ENCODE data around the gene NMNAT2. TPM values are rescaled to one million over a fixed set of nuclear protein-coding genes. Genes with fewer than 3 reads are reported as not detected.

Gene NMNAT2
- total RNA-seq, 2 donors from 2014 or later: 1.0 to 1.3 TPM

DNA sequence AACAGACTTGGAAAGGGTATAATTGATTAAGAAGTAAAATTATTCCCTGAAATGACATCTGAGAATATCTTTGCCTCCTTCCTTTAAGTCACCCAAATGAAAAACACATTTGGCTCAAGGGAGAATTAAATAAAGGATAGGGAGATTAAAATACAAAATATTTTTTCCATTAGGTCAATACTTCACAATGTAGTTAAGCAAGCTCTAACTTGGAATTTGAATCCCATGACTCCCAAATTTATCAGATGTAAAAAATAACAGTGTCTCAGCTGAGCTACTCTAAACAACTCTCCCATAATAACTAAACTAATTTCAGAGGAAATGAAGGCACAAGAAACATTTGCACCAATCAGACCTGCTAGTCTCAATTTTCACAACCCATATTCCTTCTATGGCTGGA lies 6.5 kb upstream of the NMNAT2 start:
- no peaks in the 10 kb centered on the region for H3K4me1 ChIP-seq
- no peaks in the 10 kb centered on the region for H3K36me3 ChIP-seq (replicated peaks in 1 of 2; ENCODE audit: insufficient read depth in 1 of 2, low read depth in 2 of 2)
- H3K27me3 ChIP-seq: no peaks in the 10 kb centered on the region
- no peak for DNase-seq
- no peak overlapping the region for H3K4me3 ChIP-seq
- H3K9me3 ChIP-seq: no peaks in the 10 kb centered on the region
- ATAC-seq: no peak
- no peak overlapping the region for H3K27ac ChIP-seq
- intact Hi-C loops (cut with DNase I): no loop called here
- TF ChIP-seq, protein P1, sequence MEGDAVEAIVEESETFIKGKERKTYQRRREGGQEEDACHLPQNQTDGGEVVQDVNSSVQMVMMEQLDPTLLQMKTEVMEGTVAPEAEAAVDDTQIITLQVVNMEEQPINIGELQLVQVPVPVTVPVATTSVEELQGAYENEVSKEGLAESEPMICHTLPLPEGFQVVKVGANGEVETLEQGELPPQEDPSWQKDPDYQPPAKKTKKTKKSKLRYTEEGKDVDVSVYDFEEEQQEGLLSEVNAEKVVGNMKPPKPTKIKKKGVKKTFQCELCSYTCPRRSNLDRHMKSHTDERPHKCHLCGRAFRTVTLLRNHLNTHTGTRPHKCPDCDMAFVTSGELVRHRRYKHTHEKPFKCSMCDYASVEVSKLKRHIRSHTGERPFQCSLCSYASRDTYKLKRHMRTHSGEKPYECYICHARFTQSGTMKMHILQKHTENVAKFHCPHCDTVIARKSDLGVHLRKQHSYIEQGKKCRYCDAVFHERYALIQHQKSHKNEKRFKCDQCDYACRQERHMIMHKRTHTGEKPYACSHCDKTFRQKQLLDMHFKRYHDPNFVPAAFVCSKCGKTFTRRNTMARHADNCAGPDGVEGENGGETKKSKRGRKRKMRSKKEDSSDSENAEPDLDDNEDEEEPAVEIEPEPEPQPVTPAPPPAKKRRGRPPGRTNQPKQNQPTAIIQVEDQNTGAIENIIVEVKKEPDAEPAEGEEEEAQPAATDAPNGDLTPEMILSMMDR (IDR thresholded peaks at IDR 0.05): no peak
- TF ChIP-seq POLR2A (IDR thresholded peaks at IDR 0.05): no peak

DNA sequence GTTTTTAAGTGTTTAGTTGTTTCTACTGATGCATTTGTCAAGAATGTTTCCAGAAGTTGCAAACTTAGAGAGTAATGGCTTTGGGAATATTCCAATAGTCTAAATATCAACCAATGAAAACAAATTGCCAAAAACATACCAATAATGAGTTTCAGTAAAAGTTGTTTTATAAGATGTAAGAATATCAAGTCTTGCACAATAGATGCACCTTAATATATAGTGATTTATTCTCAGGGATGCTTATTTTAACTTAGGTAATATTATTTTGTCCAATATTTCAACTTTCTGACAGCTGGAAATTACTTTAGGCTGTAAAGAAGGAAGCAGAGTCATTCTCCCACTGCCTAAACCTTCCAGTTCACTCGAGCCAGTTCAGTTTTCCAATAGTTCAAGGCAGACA lies 5.4 kb upstream of the NMNAT2 start:
- Histone ChIP-seq H3K4me1 (no peaks in the 10 kb centered on the region), H3K27ac (no peak overlapping the region), H3K4me3 (no peak overlapping the region), H3K36me3 (replicated peaks in 1 of 2; ENCODE audit: insufficient read depth in 1 of 2, low read depth in 2 of 2) (no peaks in the 10 kb centered on the region), H3K27me3 (peaks cover 0 to under 1% of the 10 kb centered on the region in 2 donors), H3K9me3 (no peaks in the 10 kb centered on the region)
- TF ChIP-seq, protein P1 (IDR thresholded peaks at IDR 0.05): no peak
- no peak for TF ChIP-seq POLR2A (IDR thresholded peaks at IDR 0.05)
- 21 to 33% methylated on average over 1 of the region's 1 CpG for WGBS, 2 donors
- ATAC-seq: no peak
- DNase-seq: no peak
- intact Hi-C loops (cut with DNase I): no loop called here

DNA sequence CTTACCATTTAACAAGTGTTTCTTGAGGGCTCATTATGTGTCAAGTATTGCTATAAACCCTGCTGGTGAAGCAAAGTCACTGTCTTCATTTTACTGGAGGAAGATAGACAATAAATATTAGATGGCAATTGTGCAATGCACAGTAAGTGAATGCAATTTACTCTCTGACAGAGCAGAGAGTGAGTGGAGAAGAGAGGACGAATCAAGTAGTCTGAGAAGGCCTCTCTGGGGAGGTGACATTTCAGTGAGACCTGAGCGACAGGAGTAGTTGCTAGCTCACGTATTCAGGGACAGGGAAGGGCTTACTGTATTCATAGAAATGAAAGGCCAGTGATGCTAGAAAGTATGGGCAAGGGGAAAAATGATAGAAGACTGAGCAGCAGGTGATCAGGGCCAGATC lies 1.2 kb upstream of the NMNAT2 start:
- no peak for DNase-seq
- H3K27me3 ChIP-seq: peaks cover 5 to 21% of the 10 kb centered on the region in 2 donors
- no peak for ATAC-seq
- peaks cover 19% of the 10 kb centered on the region for H3K4me1 ChIP-seq
- intact Hi-C loops (cut with DNase I): no loop called here
- H3K4me3 ChIP-seq: no peak overlapping the region
- TF ChIP-seq POLR2A (IDR thresholded peaks at IDR 0.05): no peak
- TF ChIP-seq, protein P1 (IDR thresholded peaks at IDR 0.05): no peak
- no peaks in the 10 kb centered on the region for H3K9me3 ChIP-seq
- no peak overlapping the region for H3K27ac ChIP-seq
- 53 to 75% methylated on average over 3 of the region's 3 CpGs for WGBS, 2 donors
- no peaks in the 10 kb centered on the region for H3K36me3 ChIP-seq (replicated peaks in 1 of 2; ENCODE audit: insufficient read depth in 1 of 2, low read depth in 2 of 2)

DNA sequence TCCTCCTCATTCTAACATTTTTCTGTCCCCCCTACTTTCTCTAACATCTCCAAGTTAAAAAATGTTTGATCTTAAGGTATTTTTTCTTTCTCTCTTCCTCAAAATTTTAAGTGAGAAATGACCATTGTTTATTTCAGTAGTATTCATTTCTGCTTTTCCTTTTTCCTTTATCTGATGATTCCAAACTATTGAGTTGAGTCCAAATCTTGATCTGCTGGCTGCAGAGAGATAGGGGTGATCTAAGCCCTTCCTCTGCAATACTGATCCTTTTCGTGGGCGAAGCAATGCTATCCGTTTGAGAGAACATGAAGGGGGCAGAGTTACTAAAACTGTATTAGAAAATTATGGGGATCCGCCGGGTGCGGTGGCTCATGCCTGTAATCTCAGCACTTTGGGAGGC lies 516 bp upstream of the NMNAT2 start:
- no peaks in the 10 kb centered on the region for H3K36me3 ChIP-seq (replicated peaks in 1 of 2; ENCODE audit: insufficient read depth in 1 of 2, low read depth in 2 of 2)
- TF ChIP-seq, protein P1 (IDR thresholded peaks at IDR 0.05): no peak
- TF ChIP-seq POLR2A (IDR thresholded peaks at IDR 0.05): no peak
- H3K27ac ChIP-seq: no peak overlapping the region
- no peak overlapping the region for H3K4me3 ChIP-seq
- peaks cover 19% of the 10 kb centered on the region for H3K4me1 ChIP-seq
- H3K27me3 ChIP-seq: peaks cover 5 to 21% of the 10 kb centered on the region in 2 donors
- intact Hi-C loops (cut with DNase I): no loop called here
- ATAC-seq (no peak), DNase-seq (no peak)
- WGBS, 2 donors: 62 to 70% methylated on average over 6 of the region's 6 CpGs
- no peaks in the 10 kb centered on the region for H3K9me3 ChIP-seq

Measured in body of pancreas (tissue), 4 donors.